ENCODE data around the gene KDM1B.

The KDM1B gene

GRCh38 chr6:18244251-18244650 is 89.0 kb downstream of the KDM1B start:
- no peak for TF ChIP-seq CTCF (IDR thresholded peaks at IDR 0.05; ENCODE audit: low read depth, low read length)
- H3K4me3 ChIP-seq (ENCODE audit: low read depth, low read length) = no peak overlapping the region

GRCh38 chr6:18245079-18245478 is 89.9 kb downstream of the KDM1B start:
- no peak for TF ChIP-seq CTCF (IDR thresholded peaks at IDR 0.05; ENCODE audit: low read depth, low read length)
- no peak overlapping the region for H3K4me3 ChIP-seq (ENCODE audit: low read depth, low read length)

GRCh38 chr6:18245642-18246041 is 90.4 kb downstream of the KDM1B start:
- no peak for TF ChIP-seq CTCF (IDR thresholded peaks at IDR 0.05; ENCODE audit: low read depth, low read length)
- H3K4me3 ChIP-seq (ENCODE audit: low read depth, low read length) = no peak overlapping the region

- no peak for TF ChIP-seq CTCF (IDR thresholded peaks at IDR 0.05; ENCODE audit: low read depth, low read length)
- no peak overlapping the region for H3K4me3 ChIP-seq (ENCODE audit: low read depth, low read length)
These were observed 91.0 kb downstream of the KDM1B start for GRCh38 chr6:18246205-18246604.

GRCh38 chr6:18247002-18247401 is 91.8 kb downstream of the KDM1B start:
- TF ChIP-seq CTCF (IDR thresholded peaks at IDR 0.05; ENCODE audit: low read depth, low read length) = no peak
- no peak overlapping the region for H3K4me3 ChIP-seq (ENCODE audit: low read depth, low read length)

- no peak overlapping the region for H3K4me3 ChIP-seq (ENCODE audit: low read depth, low read length)
- TF ChIP-seq CTCF (IDR thresholded peaks at IDR 0.05; ENCODE audit: low read depth, low read length) = no peak
These were observed 93.5 kb downstream of the KDM1B start for GRCh38 chr6:18248698-18249097.

- no peak for TF ChIP-seq CTCF (IDR thresholded peaks at IDR 0.05; ENCODE audit: low read depth, low read length)
- no peak overlapping the region for H3K4me3 ChIP-seq (ENCODE audit: low read depth, low read length)
These were observed 94.0 kb downstream of the KDM1B start for GRCh38 chr6:18249271-18249670.
